ENCODE data around the gene KRTAP5-7. TPM values are rescaled to one million over a fixed set of nuclear protein-coding genes. Genes with fewer than 3 reads are reported as not detected.
"Not testable (repeated sequence)": the region's sequence is repeated elsewhere in the genome, so short reads cannot be mapped to it uniquely, and the experiment has no call there.

Gene KRTAP5-7
- total RNA-seq, 1 donor from 2014 or later: not detected

DNA sequence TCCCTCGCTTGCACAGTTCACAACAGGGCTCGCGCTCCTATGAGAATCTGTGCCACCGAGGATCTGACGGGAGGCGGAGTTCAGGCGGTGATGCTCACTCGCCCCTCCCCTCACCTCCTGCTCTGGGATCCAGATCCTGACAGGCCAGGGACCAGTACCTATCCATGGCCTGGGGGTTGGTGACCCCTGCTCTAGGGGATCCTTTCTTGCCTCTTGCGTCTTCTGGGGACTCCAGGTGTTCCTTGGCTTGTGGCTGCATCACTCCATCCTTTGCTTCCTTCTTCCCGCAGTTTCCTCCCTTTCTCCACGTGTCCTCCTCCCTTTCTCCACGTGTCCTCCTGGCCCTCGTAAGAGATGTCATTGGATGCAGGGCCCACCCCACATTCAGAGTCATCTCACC lies 30.6 kb upstream of the KRTAP5-7 start:
- DNase-seq: no peak

DNA sequence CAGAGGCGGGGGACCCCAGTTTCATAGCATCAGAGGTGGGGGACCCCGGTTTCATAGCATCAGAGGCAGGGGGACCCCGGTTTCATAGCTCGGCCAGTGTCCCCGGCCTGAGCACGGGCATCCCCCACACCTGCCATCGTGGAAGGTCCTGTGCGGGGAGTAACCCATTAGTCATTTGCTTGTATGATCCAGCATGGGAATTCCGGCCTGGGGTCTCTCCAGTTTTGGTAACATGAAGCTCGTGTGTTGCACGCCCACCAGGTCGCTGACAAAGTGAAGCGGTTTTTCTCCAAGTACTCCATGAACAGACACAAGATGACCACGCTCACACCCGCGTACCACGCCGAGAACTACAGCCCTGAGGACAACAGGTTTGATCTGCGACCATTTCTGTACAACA lies 29.0 kb upstream of the KRTAP5-7 start:
- no peak for DNase-seq

DNA sequence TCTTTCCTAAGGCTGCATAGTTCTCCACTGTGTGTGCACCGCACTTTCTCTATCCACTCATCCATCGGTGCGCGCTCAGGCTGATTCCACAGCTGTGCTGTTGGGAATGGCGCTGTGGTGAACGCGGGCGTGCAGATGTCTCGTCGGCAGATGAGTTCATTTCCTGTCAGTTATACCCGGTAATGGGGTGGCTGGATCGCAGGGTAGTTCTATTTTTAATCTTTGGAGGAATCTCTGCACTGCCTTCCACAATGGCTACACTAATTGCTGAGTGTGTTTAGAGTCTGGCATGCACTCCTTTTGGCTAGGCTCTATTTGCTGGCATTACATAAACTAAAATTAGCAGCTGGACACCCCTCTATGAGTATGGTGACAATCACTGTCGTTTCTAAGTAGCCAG lies 27.9 kb upstream of the KRTAP5-7 start:
- DNase-seq: no peak

DNA sequence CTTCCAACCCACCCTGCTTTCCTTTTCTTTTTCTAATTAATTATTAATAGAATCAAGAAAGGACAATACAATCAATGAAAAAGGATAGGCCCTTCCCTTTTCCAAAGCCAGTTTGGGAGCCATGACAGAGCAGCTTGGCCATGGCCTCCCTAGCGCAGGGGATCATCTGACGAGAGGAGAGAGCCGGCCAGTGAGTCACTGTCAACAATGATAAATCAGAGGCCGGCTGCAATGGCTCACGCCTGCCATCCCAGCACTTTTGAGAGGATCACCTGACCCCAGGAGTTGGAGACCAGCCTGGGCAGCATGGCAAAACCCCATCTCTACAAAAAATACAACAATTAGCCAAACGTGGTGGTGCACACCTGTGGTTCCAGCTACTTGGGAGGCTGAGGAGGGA lies 27.5 kb upstream of the KRTAP5-7 start:
- no peak for DNase-seq

DNA sequence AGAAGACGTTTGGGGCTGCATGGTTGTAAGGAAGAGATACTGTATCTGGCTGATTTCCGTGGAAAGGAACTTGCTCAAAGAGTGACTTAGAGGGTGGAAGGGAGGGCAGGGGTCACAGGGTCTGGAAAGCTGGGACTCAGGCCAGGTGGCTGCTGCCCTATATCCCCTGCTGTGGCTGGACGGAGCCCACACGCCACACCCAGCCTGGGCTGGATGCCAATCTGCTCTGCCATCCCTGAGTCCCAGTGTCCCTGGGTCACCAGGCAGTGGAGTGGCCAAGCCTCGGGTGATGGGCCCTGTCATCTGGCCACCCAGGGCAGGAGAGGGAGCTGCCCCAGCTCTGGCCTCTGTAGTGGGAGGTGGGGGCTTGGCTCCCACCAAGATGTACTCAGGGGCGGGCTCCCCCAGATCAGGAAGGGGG lies 26.5 kb upstream of the KRTAP5-7 start:
- no peak for DNase-seq

DNA sequence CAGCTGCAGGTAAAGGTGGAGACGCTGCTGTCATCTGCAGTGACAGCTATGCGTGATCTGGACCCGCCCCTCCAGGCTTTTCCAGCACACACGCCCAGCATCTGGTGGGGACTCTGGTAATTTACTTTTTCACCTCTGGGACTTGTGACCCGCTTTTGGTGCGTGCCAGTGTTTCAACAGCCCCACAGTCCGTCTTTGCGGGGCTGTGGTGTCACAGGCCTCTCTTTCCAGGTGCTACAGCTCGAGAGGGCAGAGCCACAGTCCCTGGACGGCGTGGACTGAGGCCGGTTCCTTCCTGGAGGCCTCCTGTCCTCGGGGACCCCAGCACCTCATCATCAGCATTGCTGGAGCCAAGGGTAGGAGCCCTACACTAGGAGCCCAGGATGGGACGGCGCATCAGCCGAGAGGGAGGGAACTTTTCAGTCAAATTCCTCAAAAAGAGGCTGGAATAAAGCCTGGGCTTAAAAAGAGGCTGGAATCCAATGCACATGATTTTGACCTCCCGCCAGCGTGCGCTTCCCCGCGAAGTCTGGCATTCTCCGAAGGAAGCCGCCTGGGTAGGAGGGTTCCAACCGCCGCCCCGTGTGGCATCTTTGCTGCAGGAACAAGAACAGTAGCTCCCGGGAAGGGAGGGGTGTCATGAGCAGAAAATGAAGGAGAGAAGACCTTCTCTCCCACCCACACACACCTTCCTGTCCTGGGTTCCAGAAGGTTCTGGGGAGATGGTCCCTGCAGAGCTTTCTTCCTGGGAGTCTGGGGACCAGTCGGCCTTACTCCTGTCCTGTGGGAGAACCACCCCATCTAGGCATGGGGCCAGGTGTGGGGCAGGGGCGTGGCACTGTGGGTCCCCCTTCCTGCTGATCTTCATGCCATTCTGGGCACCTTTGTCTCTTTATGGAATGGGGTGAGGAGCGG lies 25.7 kb upstream of the KRTAP5-7 start:
- DNase-seq: no peak

DNA sequence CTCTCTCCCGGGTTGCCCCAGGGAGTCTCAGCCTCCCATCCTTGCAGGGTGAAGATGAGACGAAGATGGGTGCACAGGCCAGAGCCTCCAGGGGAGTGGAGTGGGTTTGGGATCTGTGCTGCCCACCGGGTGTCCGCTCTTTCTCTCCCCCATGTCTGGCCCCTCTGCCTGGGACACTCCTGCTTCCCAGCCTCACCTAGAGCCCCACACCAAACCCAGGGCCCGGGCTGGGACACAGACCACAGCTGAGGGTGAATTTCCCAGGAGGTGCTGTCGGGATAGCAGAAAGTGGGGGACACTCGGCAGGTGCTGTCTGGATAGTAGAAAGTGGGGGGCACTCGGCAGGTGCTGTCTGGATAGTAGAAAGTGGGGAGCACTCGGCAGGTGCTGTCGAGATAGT lies 25.0 kb upstream of the KRTAP5-7 start:
- no peak for DNase-seq

DNA sequence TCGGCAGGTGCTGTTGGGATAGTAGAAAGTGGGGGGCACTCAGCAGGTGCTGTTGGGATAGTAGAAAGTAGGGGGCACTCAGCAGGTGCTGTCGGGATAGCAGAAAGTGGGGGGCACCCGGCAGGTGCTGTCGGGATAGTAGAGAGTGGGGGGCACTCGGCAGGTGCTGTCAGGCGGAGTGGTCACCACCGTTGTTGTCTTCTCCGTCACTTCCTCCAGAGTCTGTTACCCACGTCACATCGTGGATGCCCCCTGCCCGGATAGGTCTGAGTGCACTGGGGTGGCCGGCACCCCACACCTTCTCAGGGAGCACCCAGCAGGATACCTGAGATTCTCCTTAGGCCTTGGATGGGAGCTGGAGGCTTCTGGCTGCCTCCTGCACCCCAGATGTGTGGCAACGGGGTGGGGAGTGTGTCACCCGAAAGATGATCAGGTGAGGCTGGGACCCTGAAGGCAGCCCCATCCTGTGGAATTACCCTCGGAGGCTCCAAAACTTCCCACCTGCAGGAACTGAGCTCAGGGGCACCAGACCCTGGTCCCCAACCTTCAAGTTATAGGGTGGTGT lies 24.1 kb upstream of the KRTAP5-7 start:
- no peak for DNase-seq

DNA sequence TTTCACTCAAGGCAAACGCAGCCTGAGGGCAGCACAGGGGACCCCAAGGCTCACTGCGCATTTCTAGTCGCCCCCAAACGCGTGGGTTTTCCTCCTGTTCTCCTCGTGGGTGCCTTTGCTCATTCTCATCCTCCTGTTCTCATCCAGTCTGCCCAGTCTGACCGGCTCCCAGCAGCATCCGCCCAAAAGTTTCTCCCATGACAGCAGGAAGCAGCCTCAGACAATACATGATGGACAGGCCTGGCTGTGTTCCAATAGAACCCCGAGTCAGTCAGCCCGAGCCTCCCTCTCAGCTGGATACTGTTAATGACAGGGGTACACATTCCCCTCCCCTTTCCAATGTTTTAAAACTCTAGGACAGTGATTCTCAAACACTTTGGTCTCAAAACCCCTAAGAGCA lies 22.5 kb upstream of the KRTAP5-7 start:
- DNase-seq: no peak

DNA sequence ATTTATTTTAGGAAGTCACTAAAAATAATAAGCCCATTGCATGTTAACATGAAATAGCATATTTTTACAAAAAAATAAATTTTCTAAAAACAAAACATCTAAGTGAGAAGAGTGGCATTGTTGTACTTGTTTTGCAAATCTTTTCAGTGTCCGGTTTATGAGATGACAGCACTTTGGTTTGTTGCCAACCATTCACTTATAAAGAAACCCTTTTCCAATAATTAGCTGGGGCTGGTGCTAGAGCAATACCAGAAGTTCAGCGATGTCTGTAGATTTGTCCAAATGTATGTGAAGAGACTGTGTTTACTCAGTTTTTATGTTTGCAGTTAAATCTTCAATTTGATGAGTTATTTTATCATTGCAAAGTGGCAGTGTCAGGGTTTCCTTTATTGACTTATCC lies 22.1 kb upstream of the KRTAP5-7 start:
- no peak for DNase-seq

DNA sequence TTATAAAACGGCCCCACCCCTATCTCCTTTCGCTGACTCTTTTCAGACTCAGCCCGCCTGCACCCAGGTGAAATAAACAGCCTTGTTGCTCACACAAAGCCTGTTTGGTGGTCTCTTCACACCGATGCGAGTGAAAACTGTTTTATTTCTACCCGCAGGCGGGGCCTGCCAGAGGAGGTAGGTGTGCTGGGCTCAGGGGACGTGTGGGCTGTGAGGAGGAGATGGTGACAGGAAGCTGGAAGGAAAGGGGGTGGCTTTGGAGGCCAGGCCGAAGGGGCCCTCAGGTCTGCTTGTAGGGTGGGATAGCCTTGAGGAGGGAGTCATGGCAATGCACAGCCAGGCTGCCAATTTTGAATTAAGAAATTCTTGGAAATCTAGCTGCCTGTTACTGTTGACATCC lies 21.3 kb upstream of the KRTAP5-7 start:
- DNase-seq: no peak

DNA sequence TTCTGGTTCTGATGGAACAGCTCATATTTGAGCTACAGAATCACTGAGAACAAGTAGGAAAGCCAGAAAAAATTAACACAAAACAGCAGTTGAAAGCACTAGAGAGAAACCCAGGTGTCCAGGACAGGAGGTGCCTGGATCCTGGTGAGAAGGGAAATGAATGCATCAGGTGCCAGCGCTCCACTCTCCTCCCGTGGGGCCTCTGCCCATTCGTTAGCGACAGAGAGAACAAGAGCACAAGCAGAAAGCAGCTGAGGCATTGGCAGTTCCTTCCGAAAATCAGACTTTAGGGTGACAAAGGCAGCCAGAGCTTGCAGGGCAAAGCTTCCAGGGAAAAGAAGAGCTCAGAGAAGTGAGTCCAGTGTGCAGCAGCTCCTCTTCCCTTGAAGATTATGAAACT lies 20.0 kb upstream of the KRTAP5-7 start:
- no peak for DNase-seq

DNA sequence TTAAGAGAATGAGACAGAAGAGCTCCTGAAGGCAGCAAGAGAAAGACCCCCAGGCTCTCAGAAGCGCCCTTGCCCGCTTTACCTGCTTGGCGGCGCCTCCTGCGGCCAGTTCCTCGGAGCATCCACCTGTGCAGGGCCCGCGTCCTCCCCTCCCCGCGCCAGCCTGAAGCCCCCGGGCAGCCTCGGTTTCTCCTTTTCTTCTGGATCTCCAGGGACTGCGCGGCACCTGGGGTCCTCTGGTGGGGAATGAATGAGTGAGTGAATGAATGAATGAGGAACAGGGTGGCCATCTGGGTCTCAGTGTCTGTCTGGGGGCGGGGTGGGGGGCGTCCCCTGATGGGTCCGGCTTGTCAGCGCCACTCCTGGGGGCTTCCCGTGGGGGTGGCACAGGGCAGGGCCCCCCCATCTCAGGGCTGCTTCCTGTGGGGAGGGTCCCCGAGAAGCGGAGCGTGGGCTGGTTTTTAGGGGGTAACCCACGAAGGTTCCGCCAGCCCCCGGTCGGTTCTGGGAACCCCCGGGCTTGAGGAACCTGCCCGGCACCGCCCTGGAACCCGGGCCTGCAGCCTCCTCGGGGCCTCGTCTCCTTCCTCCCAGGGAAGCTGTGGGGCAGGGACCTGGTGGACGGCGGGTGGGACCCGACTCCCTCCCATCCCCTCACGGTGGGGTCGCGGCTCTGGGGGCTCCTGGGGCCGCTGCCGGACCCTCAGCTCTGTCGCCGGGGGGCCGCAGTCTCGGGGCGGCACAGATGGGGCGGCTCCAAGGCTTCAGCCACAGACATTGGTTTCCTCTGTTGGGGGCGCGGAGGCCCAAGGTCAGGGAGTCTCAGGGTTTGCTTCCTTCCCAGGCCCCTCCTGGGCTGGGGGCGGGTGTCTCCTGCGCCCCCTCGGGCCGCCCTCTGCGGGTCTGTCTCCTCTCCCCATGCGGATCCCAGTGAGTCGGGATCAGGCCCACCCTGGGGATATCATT lies 8.3 kb upstream of the KRTAP5-7 start:
- DNase-seq: no peak

DNA sequence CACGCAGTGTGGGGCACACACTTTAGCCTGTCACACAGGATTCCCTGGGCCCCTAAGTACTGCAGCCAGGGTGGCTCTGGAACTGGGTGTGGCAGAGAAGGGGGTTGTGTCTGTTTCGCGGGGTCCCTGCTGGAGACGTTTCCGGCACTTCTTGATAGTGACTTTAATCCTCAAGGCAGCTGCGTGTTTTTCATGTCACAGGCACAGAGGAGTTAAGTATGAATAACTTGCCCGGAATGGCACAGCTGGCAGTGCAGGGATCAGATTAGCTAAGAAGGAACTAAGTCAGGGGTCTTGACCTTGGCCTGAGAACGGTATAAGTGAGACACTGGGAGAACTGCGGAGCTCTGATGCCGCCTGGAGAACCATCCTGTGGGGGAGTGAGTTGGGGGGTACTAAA lies 7.5 kb upstream of the KRTAP5-7 start:
- DNase-seq: no peak

DNA sequence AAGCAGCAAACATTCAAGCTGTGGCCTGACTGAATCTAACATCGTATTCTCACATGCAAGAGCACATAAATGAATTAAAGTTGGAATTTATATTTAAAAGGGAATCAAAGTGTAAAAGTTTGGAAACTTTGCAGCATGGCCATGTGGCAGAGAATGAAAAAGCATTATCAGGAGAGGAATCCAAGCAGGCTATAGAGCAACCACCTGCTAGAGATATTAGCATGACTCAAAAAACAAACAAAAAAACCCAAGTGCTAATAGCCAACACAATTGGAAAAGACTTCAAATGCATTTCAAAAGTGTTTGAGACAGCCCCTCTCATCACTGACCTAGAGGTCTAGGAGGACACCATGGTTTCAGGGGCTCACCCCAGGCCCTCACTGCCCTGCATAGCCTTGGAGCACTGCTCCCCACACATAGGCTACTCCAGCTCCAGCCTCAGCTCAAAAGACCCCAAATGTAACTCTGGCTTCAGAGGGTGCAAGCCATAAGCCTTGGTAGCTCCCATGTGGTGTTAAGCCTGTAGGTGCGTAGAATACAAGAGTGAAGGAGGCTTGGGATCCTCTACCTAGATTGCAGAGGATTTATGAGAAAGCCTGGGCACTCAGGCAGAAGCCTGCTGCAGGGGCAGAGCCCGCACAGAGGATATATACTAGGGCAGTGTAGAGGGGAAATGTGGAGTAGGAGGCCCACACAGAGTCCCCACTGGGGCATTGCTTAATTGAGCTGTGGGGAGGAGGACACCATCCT lies 1.7 kb upstream of the KRTAP5-7 start:
- DNase-seq: no peak

DNA sequence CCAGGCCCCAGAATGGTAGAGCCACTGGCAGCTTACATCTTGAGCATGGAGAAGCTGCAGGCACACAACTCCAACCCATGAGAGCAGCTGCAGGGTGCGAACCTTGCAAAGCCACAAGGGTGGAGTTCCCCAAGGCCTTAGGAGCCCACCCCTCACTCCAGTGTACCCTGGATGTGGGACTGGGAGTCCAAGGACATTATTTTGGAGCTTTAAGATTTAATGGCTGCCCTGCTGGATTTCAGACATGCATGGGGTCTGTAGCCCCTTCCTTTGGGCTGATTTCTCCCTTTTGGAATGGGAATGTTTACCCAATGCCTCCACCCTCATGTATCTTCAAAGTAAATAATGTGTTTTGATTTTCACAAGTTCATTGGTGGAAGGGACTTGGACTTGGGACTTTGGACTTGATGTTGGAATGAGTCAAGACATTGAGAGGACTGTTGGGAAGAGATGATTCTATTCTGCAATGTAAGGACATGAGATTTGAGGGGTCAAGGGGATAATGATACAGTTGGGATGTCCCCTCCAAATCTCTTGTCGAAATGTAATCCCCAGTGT lies 1.1 kb upstream of the KRTAP5-7 start:
- DNase-seq: no peak

DNA sequence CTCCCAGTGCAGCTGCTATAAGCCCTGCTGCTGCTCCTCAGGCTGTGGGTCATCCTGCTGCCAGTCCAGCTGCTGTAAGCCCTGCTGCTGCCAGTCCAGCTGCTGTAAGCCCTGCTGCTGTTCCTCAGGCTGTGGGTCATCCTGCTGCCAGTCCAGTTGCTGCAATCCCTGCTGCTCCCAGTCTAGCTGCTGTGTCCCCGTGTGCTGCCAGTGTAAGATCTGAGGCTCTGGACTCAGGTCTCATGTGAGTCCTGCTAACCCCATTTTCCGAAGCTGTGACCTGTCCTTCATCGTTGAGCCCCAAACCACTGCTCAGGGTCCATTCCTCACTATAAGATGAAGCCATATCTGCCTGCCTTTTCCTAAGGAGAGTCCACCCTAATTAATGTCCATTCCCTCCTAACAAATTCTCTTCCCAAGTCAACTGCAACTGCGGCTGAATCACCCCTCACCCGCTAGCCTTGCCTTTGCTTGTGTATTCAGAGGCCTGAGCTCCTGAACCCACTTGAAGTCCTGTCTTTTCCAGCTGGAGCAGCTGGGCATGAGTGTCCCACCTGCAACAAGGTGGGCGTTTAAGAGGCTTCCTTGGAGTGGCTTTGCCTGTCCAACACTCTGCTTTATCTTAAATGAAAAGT lies 626 bp downstream of the KRTAP5-7 start:
- DNase-seq: no peak

DNA sequence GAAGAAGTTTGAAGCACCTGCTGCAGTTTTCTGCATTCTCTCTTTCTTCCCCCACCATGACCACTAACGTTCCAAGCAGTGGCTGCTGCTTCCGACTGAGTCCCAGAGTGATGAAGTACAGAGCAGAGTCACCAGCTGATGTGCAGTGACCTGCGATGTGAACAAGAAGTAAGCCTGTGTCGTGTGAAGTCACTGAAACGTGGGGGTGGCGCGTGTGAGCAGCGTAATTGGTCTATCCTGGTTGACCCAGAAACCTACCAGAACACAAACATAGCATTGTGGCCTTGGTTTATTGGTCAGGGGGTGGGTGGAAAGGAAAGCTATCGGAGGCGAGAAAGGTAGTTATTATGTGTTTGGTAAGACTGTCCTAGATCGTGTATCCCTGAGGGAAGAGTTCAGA lies 3.5 kb downstream of the KRTAP5-7 start:
- no peak for DNase-seq

DNA sequence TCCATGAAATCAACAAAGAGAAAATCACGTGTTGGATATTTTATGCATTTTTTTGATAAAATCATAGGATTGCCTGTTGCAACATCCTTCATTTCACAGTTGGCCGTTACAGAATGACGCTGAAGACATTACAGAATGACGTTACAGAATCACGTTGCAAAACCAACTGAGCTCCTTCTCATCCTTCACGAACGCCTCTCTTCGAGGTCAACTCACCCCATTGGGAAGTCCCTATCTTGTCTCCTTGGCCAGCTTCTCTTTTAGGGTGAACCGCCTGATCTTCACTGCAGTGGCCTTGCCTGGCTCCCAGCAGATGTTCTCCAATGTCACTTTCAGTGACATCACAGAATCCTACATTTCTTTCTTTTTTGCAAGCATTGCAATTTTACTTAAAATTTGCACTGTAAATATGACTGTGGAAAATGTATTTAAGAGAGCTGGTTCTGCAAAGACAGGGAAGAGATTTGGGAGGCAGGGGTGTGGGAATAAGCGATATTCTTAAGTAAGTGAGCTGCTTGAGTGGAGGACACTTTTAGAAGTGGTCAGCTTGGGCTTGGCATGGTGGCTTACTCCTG lies 5.1 kb downstream of the KRTAP5-7 start:
- no peak for DNase-seq

DNA sequence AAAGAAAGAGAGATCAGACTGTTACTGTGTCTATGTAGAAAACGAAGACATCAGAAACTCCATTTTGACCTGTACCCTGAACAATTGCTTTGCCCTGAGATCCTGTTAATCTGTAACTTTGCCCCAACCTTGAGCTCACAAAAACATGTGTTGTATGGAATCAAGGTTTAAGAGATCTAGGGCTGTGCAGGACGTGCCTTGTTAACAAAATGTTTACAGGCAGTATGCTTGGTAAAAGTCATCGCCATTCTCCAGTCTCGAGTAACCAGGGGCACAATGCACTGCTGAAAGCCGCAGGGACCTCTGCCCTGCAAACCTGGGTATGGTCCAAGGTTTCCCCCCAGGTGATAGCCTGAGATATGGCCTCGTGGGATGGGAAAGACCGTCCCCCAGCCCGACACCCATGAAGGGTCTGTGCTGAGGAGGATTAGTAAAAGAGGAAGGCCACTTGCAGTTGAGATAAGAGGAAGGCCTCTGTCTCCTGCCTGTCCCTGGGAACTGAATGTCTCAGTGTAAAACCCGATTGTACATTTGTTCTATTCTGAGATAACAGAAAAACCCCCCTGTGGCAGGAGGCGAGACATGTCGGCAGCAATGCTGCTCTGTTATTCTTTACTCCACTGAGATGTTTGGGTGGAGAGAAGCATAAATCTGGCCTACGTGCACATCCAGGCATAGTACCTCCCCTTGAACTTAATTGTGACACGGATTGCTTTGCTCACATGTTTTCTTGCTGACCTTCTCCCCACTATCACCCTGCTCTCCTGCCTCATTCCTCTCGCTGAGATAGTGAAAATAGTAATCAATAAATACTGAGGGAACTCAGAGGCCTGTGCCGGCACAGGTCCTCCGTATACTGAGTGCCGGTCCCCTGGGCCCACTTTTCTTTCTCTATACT lies 7.9 kb downstream of the KRTAP5-7 start:
- not testable (repeated sequence) for DNase-seq
